HG03521 (cell line): Measurements from ENCODE around the gene C2CD3.
"Not testable (repeated sequence)": the region's sequence is repeated elsewhere in the genome, so short reads cannot be mapped to it uniquely, and the experiment has no call there.

Experiments
- ATAC-seq: cut with Tn5 transposase; IDR thresholded peaks from one replicate; pipeline ENCODE4 v1.9.1; 2021; ENCODE audit warnings: mild to moderate bottlenecking, moderate library complexity; ENCODE audit not compliant: unreplicated experiment

The C2CD3 gene

DNA sequence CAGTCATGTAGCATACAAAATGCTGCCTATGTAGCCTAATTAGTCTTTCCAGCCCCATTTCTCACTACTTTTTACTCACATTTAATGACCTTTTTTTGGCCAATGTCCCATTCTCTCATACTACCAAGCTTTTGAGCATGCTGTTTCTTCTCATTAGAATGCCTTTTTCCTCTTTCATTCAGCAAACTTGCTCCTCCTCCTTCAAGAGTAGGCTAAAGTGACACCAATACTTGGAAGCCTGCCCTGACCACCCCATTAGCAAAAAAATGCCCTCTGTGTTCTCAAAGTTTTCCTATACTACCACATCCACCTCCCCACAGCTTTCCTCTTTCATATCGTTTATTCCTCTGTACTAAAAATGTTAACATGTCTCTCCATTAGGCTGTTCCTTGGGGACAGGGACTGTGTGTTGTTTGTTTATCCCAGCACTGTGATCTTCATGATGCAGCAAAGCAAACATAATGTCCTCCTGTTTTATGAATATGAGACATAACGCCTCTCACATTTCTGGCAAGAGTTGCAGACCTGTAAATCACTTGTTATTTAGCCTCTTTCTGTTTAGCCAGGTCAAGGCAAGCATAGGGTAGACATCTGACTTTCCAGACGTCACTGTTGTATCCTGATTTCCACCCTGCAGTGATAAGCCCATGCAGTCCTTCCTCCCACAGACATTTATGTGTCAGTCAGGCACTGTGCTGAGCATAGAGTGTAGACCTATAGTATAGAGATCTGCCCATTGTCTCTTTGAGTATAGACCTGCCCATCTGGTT, 99.9 kb downstream of the C2CD3 start:
- no peak for ATAC-seq

DNA sequence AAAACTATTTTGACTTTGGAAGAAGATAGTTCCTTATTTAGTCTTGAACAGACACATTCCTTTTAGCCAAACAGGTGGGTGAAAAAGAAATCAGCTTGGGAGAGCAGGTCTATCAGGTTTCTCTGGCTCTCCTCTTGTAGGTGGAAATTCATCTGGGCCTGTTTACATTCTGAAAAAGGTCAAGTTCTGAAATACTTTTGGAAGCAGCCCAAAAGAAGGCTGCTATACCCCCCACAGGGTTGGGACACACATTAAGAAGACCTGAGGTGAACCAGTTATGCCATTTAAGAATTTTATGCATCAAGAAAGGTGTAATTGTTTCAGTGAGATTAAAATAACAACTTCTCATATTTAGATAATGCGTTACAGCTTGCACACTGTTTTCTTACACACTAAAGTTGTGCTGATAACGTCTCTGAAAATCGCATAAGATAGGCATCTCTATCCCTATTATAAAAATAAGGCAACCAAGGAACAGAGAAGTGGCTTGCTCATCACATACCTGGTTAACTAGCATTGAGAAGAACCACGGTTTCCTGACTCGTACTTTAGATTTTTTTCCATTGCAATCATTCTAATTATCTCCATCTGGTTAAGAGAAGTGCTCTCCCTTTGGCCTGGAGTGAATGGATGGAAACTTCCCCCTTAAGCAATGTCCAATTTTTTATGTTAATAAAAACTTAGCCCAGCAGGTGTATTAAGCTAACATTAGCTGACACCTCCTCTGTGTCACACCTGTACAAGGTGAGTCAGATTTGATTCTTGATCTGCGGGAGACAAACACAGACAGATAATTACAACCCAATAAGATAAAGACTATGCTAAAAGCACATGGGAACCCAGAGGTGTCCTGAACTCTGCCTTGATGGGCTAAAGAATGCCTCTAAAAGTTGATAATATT, 101.4 kb downstream of the C2CD3 start:
- ATAC-seq: no peak

DNA sequence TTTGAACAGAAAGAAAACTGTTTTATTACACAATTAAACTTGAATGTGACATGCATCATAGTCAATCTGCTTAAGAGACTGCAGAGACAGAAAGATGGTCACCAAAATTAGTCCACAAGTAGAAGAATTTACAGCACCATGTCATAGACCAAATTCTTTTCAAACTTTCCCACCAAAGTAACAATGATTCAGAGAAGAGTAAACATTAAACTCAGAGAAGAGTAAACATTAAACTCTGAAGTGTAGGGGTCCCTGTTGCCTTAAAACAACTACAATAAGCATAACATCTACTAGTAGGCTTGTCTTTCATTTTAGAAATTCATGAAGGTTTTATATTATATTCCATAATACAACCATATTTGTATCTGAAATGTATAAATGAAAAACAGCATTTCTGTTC, 104.1 kb downstream of the C2CD3 start:
- ATAC-seq: not testable (repeated sequence)

DNA sequence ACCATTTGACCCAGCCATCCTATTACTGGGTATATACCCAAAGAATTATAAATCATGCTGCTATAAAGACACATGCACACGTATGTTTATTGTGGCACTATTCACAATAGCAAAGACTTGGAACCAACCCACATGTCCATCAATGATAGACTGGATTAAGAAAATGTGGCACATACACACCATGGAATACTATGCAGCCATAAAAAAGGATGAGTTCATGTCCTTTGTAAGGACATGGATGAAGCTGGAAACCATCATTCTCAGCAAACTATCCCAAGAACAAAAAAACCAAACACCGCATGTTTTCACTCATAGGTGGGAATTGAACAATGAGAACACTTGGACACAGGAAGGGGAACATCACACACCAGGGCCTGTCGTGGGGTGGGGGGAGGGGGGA, 105.3 kb downstream of the C2CD3 start:
- not testable (repeated sequence) for ATAC-seq

DNA sequence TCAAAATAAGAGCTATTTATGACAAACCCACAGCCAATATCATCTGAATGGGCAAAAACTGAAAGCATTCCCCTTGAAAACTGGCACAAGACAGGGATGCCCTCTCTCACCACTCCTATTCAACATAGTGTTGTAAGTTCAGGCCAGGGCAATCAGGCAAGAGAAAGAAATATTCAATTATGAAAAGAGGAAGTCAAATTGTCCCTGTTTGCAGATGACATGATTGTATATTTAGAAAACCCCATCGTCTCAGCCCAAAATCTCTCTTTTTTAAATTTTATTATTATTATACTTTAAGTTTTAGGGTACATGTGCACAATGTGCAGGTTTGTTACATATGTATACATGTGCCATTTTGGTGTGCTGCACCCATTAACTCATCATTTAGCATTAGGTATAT, 107.2 kb downstream of the C2CD3 start:
- not testable (repeated sequence) for ATAC-seq

DNA sequence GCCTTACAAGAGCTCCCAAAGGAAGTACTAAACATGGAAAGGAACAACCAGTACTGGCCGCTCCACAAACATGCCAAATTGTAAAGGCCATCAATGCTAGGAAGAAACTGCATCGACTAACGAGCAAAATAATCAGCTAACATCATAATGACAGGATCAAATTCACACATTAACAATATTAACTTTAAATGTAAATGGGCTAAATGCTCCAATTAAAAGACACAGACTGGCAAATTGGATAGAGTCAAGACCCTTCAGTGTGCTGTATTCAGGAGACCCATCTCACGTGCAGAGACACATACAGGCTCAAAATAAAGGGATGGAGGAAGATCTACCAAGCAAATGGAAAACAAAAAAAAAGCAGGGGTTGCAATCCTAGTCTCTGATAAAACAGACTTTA, 109.2 kb downstream of the C2CD3 start:
- ATAC-seq: not testable (repeated sequence)

DNA sequence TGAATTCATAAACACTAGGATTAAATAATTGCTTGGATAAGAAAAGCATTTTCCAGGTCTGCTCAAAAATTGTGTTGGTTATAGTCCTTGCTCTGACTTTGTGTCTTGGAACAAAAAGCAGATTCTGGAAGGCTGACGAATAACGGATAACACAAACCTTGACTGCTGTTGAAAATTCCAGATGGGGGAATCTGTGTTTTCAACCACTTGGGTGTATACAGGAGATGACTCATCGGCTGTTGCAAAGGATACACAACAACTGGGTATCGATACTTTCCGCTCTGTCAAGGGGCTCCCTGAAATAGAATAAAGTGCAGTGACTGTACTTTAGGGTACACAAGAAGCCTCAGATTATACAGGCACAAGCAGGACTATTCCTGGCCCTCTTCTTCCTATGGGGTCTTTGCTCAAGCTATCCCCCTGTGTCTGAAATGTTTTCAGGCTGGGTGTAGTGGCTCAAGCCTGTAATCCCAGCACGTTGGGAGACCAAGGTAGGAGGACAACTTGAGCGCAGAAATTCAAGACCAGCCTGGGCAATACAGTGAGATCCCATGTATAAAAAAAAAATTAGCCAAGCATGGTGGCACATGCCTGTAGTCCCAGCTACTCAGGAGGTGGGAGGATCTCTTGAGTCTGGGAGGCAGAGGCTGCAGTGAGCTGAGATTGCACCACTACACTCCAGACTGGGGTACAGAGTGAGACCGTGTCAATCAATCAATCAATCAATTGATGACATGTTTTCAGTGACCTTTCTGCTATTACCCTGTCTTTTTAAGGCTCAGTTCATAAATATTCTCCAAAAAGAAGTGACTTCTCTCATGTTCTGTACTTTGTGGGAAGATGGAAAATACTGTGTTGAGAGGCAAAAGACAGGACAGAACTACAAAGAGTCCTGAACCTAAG, 113.3 kb downstream of the C2CD3 start:
- no peak for ATAC-seq

DNA sequence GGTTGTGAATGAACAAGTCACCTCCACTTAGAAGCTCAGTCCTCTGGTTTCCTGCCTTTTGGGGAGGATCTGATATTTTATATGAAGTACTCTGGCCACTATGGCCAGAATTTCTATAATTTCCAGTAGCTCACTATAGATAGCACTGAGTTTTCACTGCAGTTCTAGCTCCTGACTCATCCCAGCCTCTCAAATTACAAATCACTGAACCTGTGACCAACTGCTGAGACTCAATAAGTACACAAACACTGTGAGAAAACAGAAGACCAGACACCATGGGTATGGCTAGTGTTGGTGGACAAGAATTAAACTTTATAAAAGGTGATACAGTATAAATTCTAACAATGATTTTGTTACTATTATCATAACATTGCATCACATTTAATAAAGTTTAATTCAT, 114.9 kb downstream of the C2CD3 start:
- no peak for ATAC-seq

DNA sequence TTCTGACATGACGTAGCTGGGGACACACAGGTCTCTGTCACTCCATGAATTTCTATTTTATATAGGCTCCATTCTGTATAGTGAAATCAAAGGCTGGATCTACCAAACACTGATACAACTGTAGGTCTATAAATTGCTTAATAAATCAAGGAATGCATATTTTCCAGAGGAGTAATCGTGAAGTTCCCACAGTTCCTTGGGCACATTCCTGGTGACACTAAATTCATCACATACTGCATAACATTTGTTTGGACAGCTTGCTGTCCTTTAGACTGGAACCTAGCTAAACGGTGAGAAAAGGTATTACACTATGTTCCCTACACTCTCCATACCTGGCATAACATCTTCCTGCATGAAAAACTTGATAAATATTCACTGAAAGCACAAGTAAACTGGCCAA, 120.3 kb downstream of the C2CD3 start:
- no peak for ATAC-seq

DNA sequence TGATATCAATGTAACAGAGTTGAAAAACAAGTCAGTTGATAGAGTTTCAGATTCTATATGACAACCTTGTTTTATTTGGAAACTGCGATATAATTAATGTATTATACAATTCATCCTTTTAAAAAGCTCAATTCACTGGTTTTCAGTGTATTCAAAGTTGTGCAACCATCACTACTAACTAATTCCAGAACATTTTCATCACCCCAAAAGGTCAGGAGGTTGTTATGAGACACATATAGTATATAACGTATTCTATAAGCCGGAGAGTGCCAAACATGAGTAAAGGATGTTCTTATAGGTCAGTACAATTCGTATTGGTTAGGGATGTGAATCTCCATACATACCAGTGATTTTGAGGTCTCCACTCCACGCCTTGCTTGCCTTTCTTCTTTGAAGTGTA, 121.8 kb downstream of the C2CD3 start:
- ATAC-seq: no peak

DNA sequence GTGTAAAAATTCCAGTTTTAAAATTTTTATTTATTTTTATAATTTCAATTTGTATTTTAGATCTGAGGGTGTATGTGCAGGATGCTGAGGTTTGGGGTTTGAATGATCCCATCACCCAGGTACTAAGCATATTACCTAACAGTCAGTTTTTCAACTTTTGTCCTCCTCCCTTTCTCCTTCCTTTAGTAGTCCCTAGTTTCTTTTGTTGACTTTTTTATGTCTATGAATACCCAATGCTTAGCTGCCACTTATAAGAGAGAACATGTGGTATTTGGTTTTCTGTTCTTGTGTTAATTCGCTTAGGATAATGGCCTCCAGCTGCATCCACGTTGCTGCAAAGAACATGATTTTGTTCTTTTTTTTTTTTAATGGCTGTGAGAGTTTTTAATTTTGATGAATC, 126.3 kb downstream of the C2CD3 start:
- no peak for ATAC-seq

DNA sequence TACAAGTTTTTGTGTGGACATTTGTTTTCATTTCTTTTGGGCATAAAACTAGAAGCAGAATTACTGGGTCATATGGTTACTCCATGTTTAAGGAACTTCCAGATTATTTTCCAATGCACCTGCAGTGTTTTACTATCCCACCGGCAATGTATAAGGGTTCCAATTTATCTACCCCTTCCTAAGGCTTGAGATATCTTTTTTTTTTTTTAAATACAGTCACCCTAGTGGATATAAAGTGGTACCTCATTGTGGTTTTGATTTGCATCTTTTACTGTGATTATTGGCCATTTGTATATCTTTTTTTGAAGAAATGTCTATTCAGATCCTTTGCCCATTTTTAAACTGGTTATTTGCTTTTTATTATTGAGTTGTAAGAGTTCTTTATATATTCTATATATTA, 127.4 kb downstream of the C2CD3 start:
- ATAC-seq: no peak

DNA sequence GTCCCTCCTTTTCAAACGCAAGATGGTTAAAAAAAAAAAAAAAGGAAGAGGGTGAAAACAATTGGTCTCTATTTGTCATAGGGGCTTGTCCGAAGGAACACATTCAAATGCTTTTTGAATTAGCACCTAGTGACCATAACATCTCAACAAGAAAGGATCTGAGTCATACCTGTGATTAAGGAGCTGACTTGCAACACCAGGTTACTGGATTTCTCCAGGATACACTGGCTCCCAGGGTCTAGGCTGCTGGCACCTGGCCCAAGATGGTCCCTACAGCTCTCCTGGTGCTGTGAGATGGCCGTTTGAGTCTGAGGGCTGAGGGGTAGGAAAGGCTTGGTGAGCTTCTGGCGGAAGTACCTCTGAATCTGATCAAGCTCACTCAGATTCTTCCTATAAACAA, 133.5 kb downstream of the C2CD3 start:
- ATAC-seq: no peak

DNA sequence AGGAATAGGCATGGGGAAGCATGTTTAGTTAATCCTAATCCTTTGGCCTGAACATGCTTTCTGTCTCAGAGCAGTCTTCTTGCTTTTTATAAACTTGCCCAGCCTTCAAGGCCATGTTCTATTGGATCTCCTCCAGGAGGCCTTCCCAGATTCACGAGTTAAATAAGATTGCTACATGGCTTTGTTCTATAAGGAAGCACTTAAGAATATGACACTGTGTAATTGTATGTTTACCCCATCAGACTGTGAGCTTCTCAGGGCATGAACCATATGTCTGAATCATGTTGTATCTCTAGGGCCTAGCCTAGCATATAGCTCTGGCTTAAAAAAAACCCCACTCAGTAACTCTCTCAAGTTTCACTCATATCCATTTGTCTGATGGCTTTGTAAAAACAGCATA, 135.5 kb downstream of the C2CD3 start:
- ATAC-seq: no peak

DNA sequence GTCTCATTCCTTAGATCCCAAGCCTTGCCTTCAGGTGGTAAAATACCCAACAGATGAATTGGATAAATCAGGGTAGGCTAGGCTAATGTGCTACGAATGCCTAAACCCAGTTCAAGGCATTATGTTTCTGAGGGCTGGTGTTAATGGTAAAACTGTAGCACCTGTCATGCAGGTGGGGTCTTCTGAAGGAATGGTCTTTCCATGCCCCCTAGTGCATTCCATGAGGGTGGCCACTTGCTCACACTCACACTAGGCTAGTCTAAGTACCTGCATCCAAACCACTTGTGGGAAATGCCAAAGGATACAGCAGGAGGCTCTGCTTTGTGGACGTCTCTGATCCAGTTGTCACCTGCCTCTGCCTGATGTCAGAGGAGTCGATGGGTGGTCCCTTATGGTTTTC, 137.8 kb downstream of the C2CD3 start:
- no peak for ATAC-seq

DNA sequence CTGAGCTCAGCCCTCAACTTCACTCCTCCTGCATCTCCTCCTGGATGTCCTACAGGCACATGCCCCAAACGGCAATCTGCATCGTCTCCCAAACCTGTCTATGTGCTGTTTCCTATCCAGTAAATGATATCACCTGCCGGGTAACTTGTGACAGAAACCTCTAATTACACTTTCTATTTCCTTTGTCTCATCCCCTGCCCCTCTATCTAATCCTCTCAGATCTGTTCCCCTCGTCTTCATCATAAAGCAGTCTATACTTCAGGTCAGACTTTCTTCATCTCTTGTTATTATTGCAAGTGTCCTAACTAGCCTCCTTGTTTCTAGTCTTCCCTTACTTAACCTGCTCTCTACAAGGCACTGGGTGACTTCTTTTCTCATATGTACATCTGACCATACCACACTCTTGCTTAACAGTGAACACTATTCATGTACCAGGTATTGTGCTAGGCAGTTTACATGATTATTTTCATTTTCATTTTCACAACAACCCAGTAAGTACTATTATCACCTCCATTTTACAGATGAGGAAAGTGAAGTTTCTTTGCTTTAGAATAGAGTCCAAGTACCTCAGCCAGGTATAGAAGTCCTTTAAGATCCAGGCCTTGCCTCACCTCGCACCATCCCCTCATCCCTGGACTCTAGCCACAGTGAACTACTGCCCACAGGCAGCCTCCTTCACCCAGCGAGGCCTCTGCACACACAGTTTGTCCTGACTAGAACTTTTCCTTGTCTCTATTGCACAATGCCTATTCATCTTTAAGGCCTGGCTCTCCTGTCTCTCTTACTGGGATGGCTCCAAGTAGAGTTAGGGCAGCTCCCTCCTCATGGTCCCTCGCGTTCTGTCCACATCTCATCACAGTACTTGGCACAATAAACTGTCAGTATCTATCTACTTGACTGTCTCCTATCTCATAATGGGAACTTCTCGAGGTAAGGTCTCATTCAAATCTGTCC, 139.8 kb downstream of the C2CD3 start:
- ATAC-seq: no peak

DNA sequence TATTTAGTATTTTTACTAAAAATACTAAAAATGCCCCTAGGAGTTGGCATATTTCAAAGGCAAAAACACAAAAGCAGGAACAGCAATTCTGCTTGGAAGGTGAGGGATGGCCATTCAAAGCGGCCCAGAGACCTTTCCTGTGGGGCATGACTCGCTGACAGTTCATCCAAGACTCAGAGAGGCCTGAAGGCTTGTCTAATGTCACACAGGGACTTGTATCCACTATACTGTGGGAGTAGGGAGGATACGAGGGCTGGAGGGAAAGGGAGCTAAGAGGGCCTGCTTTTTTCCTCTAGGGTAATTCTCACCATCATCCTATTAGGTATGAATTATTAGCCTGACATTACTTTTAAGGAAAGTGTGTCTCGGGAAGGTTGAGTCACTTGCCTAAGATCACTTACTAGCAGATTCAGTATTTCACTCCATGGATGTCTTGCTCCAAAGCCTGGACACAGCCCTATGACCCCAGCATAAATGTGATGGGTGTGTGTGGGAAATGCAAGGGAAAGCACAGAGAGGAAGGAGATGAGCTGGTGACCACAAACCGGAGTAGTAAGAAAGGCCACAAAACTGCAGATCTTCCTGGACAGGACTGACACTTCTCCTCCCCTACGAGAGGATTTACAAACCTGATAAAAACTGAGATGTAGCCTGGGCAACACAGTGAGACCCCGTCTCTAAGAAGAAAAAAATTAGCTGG, 145.2 kb downstream of the C2CD3 start:
- no peak for ATAC-seq

DNA sequence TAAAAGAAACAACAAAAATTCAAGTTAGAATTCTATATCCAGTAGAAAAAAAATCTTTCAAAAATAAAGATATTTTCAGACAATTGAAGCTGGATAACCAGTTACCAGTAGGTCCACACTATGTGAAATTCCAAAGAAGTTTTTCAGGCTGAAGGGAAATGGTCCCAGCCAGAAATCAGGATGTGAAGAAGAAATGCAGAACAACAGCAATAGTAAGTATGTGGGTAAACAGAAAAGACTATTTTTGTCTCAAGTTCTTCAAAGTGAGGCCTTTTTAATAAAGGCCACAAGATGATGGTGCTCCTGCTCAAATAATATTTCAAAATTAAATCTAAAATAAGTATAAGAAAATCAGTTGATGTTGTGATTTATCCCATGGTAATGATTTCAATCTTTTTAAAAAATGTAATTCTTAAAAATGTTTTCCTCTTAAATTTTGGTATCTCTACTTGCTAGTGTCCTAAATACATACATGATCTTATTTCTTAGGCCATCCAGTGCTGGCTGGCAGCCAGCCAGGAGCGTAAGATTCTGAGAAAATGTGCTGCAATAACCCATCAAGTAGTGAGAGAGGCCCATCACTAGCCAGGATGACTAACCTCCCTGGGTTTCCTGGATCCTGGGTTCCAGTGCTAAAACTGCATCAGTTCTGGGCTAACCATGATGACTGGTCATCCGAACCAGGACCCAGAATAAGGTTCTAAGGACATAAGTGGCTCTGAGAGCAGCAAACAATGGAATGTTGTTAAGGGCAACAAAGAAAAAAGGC, 146.4 kb downstream of the C2CD3 start:
- no peak for ATAC-seq

DNA sequence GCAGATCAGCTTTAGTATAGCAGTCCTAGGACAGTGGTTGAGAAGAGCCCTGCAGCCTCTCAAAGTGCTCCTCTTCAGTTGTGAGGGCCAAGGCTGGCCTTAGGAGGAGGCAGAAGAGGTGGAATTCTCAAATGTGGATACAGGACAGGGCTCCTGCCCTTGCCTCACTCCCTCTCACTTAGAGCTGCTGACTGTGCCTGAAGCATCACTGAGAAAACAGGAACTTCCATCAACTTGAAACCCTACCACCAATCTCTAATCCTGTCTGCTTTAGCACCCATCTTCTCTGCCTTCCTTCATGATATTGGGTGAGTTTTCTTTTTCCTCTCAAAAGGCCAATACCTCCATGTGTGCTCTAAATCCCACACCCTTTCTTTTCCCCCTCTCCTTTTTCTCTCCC, 147.5 kb downstream of the C2CD3 start:
- no peak for ATAC-seq
